Mononuclear cell (primary cell): ENCODE data around the gene EEF1E1. TPM values are rescaled to one million over a fixed set of nuclear protein-coding genes. Genes with fewer than 3 reads are reported as not detected.
A peak's percentile ranks its signal among the peaks of the same experiment; 100 is the strongest.

Experiments
- H3K27me3 ChIP-seq: 2 replicates; pipeline ENCODE4 v1.6.0; 2011; ENCODE audit warnings: low read length, control low read depth; ENCODE audit not compliant: insufficient read depth
- H3K4me1 ChIP-seq: 2 replicates; pipeline ENCODE4 v1.5.1; 2011; ENCODE audit warnings: mild to moderate bottlenecking, low read length, control low read depth; ENCODE audit not compliant: insufficient read depth
- H3K4me3 ChIP-seq: 2 replicates; pipeline ENCODE4 v1.5.1; 2011; ENCODE audit warnings: mild to moderate bottlenecking, low read length, moderate library complexity
- H3K9me3 ChIP-seq: 2 replicates; pipeline ENCODE4 v1.5.1; 2011; ENCODE audit warnings: low read depth, mild to moderate bottlenecking, control low read depth, low read length
- total RNA-seq: library from RNA; depleted of rRNA; stranded (reverse); fragments of >200 nt; gene quantifications from one replicate; pipeline ENCODE4 v1.2.3, GENCODE V29; 2012

Gene EEF1E1
- total RNA-seq = 25.2 TPM

GRCh38 chr6:8102122-8102958 is at the start of gene EEF1E1:
Gene EEF1E1 (minus strand): TSS chr6:8102548. CDS start chr6:8102521, 27 bp downstream.
- no peaks in the 10 kb centered on the region for H3K9me3 ChIP-seq
- H3K4me3 ChIP-seq = peak within 1 kb of the TSS; percentile 90
- H3K4me1 ChIP-seq = peaks cover 22% of the 10 kb centered on the region
- H3K27me3 ChIP-seq = no peaks in the 10 kb centered on the region

DNA sequence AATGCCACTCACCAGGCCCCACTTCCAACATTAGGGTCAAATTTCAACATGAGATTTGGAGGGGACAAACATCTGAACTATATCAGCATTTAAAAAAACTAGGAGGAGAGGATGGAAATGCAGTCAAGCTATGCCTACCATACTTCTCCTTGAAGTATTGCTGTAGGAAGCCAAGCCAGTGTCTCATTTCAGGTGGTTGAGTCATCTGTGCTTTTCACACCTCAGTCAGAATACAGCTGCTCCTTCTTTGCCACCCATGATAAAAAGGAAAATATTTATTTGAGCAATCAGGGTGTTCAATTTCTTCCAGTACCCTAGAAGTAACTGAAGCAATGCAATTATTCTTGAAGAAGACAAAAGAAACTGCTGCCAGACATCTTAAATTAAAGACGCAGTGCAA is 47.0 kb upstream of the EEF1E1 start:
- H3K9me3 ChIP-seq = no peaks in the 10 kb centered on the region
- H3K27me3 ChIP-seq = no peaks in the 10 kb centered on the region
- no peaks in the 10 kb centered on the region for H3K4me1 ChIP-seq
- no peak overlapping the region for H3K4me3 ChIP-seq

DNA sequence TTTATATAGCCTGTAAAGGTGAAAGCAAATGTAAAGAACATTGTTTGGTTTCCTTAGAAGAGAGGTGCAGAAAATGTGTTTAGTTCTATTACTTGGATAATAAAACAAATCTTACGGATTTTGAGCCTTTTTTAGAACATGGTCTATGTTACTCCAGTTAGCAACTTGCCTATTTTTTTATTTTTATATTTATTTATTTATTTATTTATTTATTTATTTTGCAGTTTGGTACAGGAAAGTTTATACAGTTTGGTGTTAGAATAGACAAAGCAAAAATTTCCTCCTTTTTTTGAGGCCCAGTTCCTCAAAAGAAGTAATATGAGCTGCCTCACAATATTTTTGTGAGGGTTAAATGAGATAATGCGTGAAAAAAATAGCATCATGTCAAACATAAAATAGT is 41.6 kb upstream of the EEF1E1 start:
- Histone ChIP-seq H3K4me1 (no peaks in the 10 kb centered on the region), H3K4me3 (no peak overlapping the region), H3K9me3 (no peaks in the 10 kb centered on the region), H3K27me3 (no peaks in the 10 kb centered on the region)

- Histone ChIP-seq H3K27me3 (peaks cover 4% of the 10 kb centered on the region), H3K4me1 (no peaks in the 10 kb centered on the region), H3K9me3 (no peaks in the 10 kb centered on the region), H3K4me3 (no peak overlapping the region)
These were observed 37.1 kb upstream of the EEF1E1 start for GRCh38 chr6:8139451-8139850.

GRCh38 chr6:8137529-8137939 is 35.2 kb upstream of the EEF1E1 start:
- peaks cover 4% of the 10 kb centered on the region for H3K27me3 ChIP-seq
- no peak overlapping the region for H3K4me3 ChIP-seq
- no peaks in the 10 kb centered on the region for H3K9me3 ChIP-seq
- no peaks in the 10 kb centered on the region for H3K4me1 ChIP-seq

- Histone ChIP-seq H3K4me3 (no peak overlapping the region), H3K27me3 (peaks cover 4% of the 10 kb centered on the region), H3K4me1 (no peaks in the 10 kb centered on the region), H3K9me3 (no peaks in the 10 kb centered on the region)
These were observed 32.9 kb upstream of the EEF1E1 start for GRCh38 chr6:8135276-8135675.

GRCh38 chr6:8132130-8132529 is 29.8 kb upstream of the EEF1E1 start:
- H3K4me1 ChIP-seq = no peaks in the 10 kb centered on the region
- H3K9me3 ChIP-seq = no peaks in the 10 kb centered on the region
- H3K4me3 ChIP-seq = no peak overlapping the region
- no peaks in the 10 kb centered on the region for H3K27me3 ChIP-seq

DNA sequence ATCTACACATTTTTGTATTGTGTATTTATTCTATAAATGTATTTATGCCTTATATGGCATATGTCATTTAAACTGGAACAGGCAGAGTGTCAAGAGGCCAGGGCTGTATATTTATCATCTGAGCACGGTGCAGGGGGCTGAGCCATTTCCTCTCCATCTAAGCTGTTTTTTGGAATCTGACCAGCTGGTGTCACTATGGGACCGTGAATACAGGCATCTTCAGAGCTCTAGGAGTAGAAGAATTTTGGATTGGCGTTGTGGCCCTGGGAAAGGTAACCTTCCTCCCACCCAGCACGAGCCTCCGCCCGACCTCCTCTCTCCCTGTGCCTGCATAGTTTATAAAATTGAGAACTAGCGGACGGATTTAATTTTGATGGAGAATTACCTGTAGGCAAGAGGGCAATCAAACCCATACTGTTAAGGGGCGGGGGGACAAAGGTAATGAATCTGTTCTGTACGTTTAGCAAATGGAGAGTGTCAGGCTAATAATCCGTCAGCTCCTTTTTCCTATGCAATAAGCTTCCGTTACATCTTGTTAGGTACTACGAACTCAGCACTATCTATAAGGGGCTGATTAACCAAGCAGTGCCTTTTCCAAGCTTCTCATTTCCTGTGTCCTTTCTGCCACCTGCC is 29.0 kb upstream of the EEF1E1 start:
- Histone ChIP-seq H3K4me1 (no peaks in the 10 kb centered on the region), H3K4me3 (no peak overlapping the region), H3K27me3 (no peaks in the 10 kb centered on the region), H3K9me3 (no peaks in the 10 kb centered on the region)

DNA sequence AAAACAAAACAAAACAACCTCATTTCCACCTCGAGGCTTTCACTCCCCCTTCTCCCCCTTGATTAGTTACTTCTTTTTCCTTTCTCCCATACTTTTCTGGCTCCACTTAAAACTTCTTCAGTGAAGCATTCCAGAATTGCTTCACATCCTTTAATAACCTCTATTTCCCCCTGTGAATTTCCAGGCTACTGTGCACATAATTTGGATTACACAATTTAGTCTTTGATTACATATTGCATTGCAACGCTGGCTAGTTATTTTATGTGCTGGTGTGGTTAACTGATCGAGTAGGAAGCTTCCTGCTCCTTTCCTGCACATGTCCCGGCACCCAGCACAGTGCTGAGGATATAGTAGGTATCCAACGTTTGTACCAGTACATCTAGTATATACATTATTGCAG is 28.1 kb upstream of the EEF1E1 start:
- H3K4me3 ChIP-seq = no peak overlapping the region
- no peaks in the 10 kb centered on the region for H3K27me3 ChIP-seq
- no peaks in the 10 kb centered on the region for H3K4me1 ChIP-seq
- H3K9me3 ChIP-seq = no peaks in the 10 kb centered on the region

DNA sequence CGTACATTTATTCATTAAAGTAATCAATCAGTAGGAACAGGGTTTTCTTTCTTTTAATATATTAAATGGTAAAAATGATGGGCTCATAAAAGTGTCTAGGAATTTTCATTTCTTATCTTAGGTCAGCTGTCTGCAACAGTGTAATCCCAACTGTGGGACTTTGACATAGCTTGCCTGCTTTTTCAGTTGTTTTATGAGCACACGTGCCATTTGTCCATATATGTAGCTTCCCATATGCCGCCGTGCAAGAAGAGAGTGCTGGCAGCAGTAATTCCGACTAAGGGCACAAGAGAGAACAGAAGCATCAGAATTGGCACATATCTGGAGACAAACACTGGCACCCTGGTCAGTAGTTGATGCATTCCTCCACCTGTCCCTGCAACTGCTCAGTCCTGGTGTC is 20.9 kb upstream of the EEF1E1 start:
- no peaks in the 10 kb centered on the region for H3K27me3 ChIP-seq
- H3K4me1 ChIP-seq = no peaks in the 10 kb centered on the region
- no peak overlapping the region for H3K4me3 ChIP-seq
- no peaks in the 10 kb centered on the region for H3K9me3 ChIP-seq

- H3K27me3 ChIP-seq = no peaks in the 10 kb centered on the region
- no peak overlapping the region for H3K4me3 ChIP-seq
- H3K4me1 ChIP-seq = no peaks in the 10 kb centered on the region
- no peaks in the 10 kb centered on the region for H3K9me3 ChIP-seq
These were observed 12.6 kb upstream of the EEF1E1 start for GRCh38 chr6:8114956-8115355.

DNA sequence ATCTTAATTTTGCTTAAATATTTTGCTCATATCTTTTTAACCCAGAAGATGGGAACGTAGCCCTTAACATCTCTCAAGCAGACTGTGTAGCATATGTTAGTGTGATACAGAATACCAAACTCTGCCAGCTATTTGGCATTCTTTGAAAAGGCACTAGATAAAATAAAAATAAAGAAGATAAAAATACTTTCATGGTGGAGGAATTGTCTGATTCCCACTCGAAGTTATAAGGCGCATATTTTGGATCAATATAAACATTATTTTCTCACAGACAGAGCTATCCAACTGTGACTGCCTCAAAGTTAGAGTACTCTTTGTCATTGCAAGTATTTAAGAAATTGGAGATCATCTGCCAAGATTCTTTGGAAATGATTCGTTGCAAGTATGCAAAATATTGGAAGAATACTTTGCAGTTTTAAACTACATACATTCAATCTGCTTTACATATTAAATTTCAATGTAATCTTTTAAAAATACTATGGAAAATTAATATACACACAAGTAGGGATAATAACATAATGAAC is 10.8 kb upstream of the EEF1E1 start:
- no peaks in the 10 kb centered on the region for H3K27me3 ChIP-seq
- H3K4me1 ChIP-seq = no peaks in the 10 kb centered on the region
- no peak overlapping the region for H3K4me3 ChIP-seq
- no peaks in the 10 kb centered on the region for H3K9me3 ChIP-seq

DNA sequence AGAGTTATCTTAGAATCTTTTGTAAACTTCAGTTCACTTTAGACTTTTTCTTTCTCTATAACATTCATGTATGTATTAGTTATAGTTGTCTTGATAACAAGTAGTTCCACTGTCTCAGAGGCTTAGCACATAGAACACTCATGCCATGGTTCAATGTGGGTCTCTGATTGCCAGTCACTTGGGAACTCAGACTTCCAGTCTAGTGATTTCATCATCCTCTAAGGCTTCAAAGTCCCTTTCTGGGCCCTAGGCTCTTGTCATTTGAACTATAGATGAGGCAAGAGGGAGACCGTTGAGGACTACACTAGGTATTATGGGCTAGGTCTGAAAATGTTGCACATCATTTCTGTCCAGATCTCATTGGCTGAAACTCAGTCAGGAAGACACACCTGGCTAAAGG is 8.4 kb upstream of the EEF1E1 start:
- H3K4me3 ChIP-seq = no peak overlapping the region
- H3K4me1 ChIP-seq = no peaks in the 10 kb centered on the region
- H3K27me3 ChIP-seq = no peaks in the 10 kb centered on the region
- H3K9me3 ChIP-seq = no peaks in the 10 kb centered on the region

DNA sequence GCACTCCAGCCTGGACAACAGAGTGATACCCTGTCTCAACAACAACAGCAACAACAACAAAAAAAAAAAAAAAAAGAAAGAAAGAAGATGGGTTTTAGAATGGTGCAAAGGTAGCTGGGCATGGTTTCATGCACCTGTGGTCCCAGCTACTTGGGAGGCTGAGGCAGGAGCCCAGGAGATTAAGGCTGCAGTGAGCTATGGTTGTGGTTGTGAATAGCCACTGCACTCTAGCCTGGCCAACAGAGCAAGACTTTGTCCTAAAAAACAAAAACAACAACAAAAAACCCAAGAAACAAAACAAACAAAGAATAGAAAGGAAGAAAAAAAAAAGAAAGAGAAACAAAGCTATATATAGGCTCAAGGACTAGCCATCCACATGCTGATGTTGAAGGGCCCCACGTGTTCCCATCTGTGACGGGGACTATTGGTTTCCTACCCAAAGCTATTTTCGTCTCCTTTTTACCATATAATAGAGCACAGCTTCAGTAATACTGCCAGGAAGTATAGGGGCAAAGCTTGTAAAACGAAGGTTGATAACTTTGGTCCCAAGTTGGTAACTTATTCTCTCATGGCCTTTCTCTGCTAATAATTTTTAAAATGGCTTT is 7.9 kb upstream of the EEF1E1 start:
- Histone ChIP-seq H3K27me3 (no peaks in the 10 kb centered on the region), H3K4me3 (no peak overlapping the region), H3K4me1 (no peaks in the 10 kb centered on the region), H3K9me3 (no peaks in the 10 kb centered on the region)

GRCh38 chr6:8108759-8109539 is 6.6 kb upstream of the EEF1E1 start:
- no peaks in the 10 kb centered on the region for H3K4me1 ChIP-seq
- H3K9me3 ChIP-seq = no peaks in the 10 kb centered on the region
- no peak overlapping the region for H3K4me3 ChIP-seq
- H3K27me3 ChIP-seq = no peaks in the 10 kb centered on the region
